ENCODE measurements around the gene KLRC4.

DNA sequence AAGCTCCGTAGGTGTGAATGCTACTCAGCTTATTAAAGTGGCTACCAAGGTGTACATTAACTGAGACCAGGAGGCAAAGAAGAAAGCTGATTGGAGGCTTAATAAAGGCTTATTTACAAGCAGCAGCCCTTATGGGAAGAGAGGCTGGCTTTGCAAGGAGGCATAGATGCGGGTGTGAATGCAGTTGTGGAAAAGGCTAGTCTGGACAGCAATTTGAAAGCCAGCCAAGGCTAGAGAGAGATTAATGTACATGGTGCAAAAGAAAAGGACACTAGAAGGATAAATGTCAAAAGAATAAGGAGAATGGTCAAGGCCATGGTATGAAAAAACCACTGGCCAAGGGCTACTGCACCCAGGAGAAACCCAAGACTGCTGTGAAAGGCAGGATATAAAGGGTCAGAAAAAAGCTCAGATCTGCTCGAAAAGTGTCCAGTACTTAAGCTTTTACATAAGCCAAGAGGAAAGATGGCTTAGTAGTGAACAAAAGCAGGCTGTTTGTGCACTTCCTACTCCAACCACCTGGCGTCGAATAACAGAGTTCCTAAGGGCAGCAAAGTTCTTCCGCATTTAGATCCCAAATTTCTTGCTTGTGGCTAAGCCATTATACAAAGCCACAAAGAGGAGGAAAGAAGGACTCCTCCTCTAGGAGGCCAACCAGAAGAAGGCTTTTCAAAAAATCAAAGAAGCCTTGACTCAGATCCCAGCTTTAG is 43.7 kb downstream of the KLRC4 start:
- no peak for TF ChIP-seq POLR2A (IDR thresholded peaks at IDR 0.05)
- TF ChIP-seq, protein P1, sequence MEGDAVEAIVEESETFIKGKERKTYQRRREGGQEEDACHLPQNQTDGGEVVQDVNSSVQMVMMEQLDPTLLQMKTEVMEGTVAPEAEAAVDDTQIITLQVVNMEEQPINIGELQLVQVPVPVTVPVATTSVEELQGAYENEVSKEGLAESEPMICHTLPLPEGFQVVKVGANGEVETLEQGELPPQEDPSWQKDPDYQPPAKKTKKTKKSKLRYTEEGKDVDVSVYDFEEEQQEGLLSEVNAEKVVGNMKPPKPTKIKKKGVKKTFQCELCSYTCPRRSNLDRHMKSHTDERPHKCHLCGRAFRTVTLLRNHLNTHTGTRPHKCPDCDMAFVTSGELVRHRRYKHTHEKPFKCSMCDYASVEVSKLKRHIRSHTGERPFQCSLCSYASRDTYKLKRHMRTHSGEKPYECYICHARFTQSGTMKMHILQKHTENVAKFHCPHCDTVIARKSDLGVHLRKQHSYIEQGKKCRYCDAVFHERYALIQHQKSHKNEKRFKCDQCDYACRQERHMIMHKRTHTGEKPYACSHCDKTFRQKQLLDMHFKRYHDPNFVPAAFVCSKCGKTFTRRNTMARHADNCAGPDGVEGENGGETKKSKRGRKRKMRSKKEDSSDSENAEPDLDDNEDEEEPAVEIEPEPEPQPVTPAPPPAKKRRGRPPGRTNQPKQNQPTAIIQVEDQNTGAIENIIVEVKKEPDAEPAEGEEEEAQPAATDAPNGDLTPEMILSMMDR (IDR thresholded peaks at IDR 0.05): peak in 2 of 7 experiments; percentile 5 to 9
